ENCODE data around the gene ZHX3.
"Not testable (repeated sequence)": the region's sequence is repeated elsewhere in the genome, so short reads cannot be mapped to it uniquely, and the experiment has no call there.

ZHX3 gene

GRCh38 chr20:41258474-41258873 is 59.1 kb downstream of the ZHX3 start:
- DNase-seq (ENCODE audit: low spot score): no peak

DNA sequence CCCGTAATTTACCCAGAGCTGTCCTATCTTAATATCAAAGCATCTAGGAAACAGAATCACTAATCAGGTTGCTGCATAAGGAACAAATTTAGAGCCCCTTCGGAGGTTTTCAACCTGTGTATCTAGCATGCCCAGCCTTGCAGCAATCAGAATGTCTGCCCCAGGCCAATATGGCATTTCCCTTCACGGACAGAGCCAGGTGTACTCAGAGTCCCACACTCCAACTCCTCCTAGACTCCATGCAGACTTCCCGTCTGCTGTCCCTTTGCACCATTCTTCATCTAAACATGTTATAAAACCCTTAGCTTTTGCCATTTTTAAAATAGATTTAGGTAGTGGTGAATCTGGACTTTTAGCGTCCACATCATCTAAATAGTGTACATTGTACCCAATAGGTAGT is 61.0 kb downstream of the ZHX3 start:
- no peak for DNase-seq (ENCODE audit: low spot score)

GRCh38 chr20:41255655-41256054 is 61.9 kb downstream of the ZHX3 start:
- no peak for DNase-seq (ENCODE audit: low spot score)

- DNase-seq (ENCODE audit: low spot score): no peak
Measured at GRCh38 chr20:41249411-41250281, 67.9 kb downstream of the ZHX3 start.

- no peak for DNase-seq (ENCODE audit: low spot score)
Measured at GRCh38 chr20:41248368-41249024, 69.0 kb downstream of the ZHX3 start.

DNA sequence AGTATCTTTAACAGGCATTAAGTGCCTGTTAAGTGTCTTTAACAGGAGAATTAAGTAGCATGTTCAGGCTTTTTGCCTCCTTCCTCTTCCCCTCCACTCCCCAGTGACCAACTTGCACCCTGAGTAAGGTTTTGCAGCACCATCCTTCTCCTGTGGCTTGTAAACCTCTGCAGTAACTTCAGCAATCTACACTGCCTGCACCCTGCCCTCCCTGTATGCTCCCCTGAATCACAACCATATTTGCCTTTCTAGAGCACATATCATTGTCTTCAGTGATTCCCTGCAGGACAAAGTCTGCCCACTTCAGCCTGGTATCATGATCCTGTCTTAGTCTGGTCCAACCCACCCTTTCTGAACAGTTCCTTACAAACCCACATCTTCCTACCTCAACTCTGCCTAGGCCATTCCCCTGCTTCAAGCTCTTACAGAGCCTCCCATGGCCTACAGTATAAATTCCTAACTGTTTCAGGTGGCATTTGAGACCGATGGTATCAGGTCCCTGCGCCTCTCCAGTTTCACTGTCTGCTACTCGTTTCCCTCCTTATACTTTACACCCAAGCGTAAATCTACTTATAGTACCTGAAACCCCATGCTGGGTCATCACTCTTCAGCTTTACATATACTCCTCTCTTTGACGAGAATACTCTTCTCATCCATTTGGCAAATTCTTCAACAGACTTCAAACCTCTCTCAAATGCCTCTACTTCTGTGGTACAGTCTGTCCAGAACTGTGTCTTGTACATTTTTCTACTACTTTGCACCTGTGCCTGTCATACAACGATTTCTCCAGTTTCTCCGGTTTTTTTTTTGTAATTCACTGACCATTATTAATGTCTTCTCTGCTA is 69.8 kb downstream of the ZHX3 start:
- no peak for DNase-seq (ENCODE audit: low spot score)

DNA sequence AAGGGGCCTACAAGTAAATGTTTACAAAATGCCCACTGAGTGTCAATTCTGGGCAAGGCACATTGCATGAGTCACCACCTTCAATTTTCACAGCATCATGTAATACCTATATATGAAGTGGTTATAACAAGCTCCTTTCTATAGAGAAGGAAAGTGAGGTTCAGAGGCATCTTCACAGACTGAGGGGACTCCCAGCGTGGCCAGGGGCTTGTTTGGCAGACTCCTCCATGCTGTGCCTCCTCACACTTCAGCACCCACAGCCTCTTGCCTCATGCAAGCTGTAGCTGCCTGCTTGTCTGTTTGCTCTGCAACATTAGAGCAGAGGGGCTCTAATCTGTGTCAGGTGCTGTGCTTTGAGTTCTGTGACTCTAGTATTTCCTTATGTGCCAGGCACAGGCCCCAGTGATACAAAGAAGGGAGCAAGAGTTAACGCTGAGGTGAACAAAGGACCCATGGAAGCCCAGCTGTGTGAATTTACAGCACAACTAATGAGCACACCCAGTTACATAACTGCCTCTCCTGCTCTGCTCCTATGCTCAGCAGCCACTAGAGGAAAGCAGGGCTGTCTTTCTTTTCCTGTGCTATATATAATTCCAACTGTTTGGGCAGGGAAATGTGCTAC is 72.3 kb downstream of the ZHX3 start:
- DNase-seq (ENCODE audit: low spot score): no peak

- no peak for DNase-seq (ENCODE audit: low spot score)
Measured at GRCh38 chr20:41242807-41243206, 74.7 kb downstream of the ZHX3 start.

- DNase-seq (ENCODE audit: low spot score): no peak
Measured at GRCh38 chr20:41242352-41242751, 75.2 kb downstream of the ZHX3 start.

DNA sequence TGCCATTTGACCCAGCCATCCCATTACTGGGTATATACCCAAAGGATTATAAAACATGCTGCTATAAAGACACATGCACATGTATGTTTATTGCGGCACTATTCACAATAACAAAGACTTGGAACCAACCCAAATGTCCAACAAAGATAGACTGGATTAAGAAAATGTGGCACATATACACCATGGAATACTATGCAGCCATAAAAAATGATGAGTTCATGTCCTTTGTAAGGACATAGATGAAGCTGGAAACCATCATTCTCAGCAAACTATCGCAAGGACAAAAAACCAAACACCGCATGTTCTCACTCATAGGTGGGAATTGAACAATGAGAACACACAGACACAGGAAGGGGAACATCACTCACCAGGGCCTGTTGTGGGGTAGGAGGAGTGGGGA is 80.3 kb downstream of the ZHX3 start:
- not testable (repeated sequence) for DNase-seq (ENCODE audit: low spot score)

GRCh38 chr20:41236818-41237217 is 80.7 kb downstream of the ZHX3 start:
- not testable (repeated sequence) for DNase-seq (ENCODE audit: low spot score)

- no peak for DNase-seq (ENCODE audit: low spot score)
Measured at GRCh38 chr20:41234546-41234945, 83.0 kb downstream of the ZHX3 start.

DNA sequence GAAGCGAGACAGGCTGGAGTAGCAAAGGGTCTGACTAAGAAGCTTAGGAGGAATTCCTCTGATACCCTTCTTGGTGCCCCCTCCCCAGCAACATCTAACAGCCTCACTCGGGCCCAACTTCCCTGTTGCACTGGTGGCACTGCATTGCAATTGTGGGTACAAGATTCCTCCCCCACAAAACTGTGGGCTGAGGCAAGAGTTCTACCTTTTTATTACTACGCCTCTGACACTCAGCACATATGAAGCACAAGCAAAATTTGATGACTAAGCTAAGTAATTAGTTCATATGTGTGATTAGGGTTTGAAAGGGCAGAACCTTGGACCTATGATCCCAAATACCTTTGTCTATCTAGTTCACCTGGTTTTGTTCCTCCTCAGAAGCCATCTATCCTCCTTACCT is 83.5 kb downstream of the ZHX3 start:
- DNase-seq (ENCODE audit: low spot score): no peak

DNA sequence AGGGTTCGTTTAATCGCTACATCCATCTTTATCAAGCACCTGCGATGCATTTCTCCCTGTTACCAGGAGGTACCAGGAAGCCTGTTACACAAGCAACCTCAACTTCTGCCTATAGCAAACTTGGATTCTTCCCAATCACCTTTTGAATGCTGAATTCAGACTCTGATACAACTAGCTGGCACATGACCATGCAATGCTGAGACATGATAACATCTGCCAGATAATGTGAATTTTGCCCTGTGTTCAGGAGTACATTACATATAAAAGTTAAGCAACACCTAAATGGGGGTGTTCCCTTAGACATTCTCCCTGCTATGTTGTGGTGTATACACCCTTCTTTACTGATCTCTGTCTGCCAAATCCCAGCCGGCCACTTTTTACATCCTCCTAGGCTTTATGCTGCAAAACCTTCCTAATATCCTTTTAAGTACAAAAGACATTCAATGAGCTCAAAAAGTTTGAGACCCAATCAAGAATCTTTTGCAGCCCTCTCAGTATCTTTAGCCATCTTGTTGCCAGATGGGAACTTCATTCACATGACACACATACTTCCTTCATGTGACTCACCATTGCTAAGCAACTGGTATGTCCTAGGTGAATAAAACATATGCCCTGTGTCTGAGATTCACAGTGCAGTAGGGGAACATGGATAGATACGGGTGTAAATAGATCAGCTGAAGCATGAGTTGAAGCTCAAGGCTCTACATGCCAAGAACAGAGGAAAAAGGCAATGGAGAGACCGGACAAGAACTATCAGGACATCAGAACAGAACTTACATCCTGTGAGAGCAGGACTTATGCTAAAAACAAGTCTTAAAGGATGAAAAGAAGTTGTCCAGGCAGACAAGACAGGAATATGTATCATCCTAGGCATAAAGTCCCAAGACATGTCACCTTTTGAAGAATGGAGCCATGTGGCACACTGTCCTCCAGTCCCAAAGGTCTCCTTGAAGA is 84.3 kb downstream of the ZHX3 start:
- DNase-seq (ENCODE audit: low spot score): no peak

DNA sequence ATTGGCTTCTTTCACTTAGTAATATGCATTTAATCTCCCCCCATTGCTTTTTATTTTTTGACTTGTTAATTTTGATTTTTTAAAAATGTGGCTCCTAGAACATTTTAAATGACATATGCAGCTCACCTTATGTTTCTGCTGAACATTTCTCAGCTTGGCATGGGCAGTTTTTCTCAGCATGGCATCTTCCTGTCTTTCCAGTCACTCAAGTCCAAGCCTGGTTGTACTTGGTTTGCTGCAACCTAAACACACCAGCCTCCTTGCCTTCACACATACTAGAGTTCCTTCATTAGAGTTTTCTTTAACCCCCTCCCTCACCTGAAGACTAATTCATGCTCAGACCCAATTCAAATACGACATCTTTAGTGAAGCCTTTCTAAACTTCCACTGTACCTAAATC is 86.4 kb downstream of the ZHX3 start:
- no peak for DNase-seq (ENCODE audit: low spot score)

GRCh38 chr20:41230136-41230535 is 87.4 kb downstream of the ZHX3 start:
- no peak for DNase-seq (ENCODE audit: low spot score)

- no peak for DNase-seq (ENCODE audit: low spot score)
Measured at GRCh38 chr20:41229259-41229658, 88.3 kb downstream of the ZHX3 start.

- no peak for DNase-seq (ENCODE audit: low spot score)
Measured at GRCh38 chr20:41228858-41229257, 88.7 kb downstream of the ZHX3 start.

GRCh38 chr20:41226426-41226825 is 91.1 kb downstream of the ZHX3 start:
- no peak for DNase-seq (ENCODE audit: low spot score)

GRCh38 chr20:41225091-41225490 is 92.4 kb downstream of the ZHX3 start:
- no peak for DNase-seq (ENCODE audit: low spot score)

- DNase-seq (ENCODE audit: low spot score): no peak
Measured at GRCh38 chr20:41224281-41224680, 93.2 kb downstream of the ZHX3 start.
